ENCODE measurements around the gene ENDOU.

ENDOU gene

GRCh38 chr12:47772738-47773061 is 47.4 kb upstream of the ENDOU start:
- TF ChIP-seq REST (IDR thresholded peaks at IDR 0.05; ENCODE audit: insufficient read depth in 1 of 2, low read depth in 2 of 2, low read length in 2 of 2) (no peak), POLR2AphosphoS5 (IDR thresholded peaks at IDR 0.05; ENCODE audit: low read depth, low read length) (no peak), FOXP2 (optimal IDR thresholded peaks at IDR 0.05; ENCODE audit: borderline replicate concordance, extremely low read depth, extremely low read length, insufficient read depth) (no peak), SIN3A (IDR thresholded peaks at IDR 0.05; ENCODE audit: borderline replicate concordance, insufficient read depth, low read length) (no peak), TAF1 (IDR thresholded peaks at IDR 0.05; ENCODE audit: borderline replicate concordance, insufficient read depth, low read length) (no peak)

- TF ChIP-seq FOXP2 (optimal IDR thresholded peaks at IDR 0.05; ENCODE audit: borderline replicate concordance, extremely low read depth, extremely low read length, insufficient read depth): no peak
- TF ChIP-seq POLR2AphosphoS5 (IDR thresholded peaks at IDR 0.05; ENCODE audit: low read depth, low read length): no peak
- TF ChIP-seq SIN3A (IDR thresholded peaks at IDR 0.05; ENCODE audit: borderline replicate concordance, insufficient read depth, low read length): no peak
- no peak for TF ChIP-seq REST (IDR thresholded peaks at IDR 0.05; ENCODE audit: insufficient read depth in 1 of 2, low read depth in 2 of 2, low read length in 2 of 2)
- TF ChIP-seq TAF1 (IDR thresholded peaks at IDR 0.05; ENCODE audit: borderline replicate concordance, insufficient read depth, low read length): no peak
Observed at GRCh38 chr12:47772094-47772660, 46.9 kb upstream of the ENDOU start.

GRCh38 chr12:47771304-47771703 is 46.0 kb upstream of the ENDOU start:
- TF ChIP-seq SIN3A (IDR thresholded peaks at IDR 0.05; ENCODE audit: borderline replicate concordance, insufficient read depth, low read length) (no peak), POLR2AphosphoS5 (IDR thresholded peaks at IDR 0.05; ENCODE audit: low read depth, low read length) (no peak), REST (IDR thresholded peaks at IDR 0.05; ENCODE audit: insufficient read depth in 1 of 2, low read depth in 2 of 2, low read length in 2 of 2) (no peak)

GRCh38 chr12:47770086-47770726 is 44.9 kb upstream of the ENDOU start:
- TF ChIP-seq POLR2AphosphoS5 (IDR thresholded peaks at IDR 0.05; ENCODE audit: low read depth, low read length): no peak
- TF ChIP-seq TAF1 (IDR thresholded peaks at IDR 0.05; ENCODE audit: borderline replicate concordance, insufficient read depth, low read length): no peak
- TF ChIP-seq FOXP2 (optimal IDR thresholded peaks at IDR 0.05; ENCODE audit: borderline replicate concordance, extremely low read depth, extremely low read length, insufficient read depth): no peak
- no peak for TF ChIP-seq SIN3A (IDR thresholded peaks at IDR 0.05; ENCODE audit: borderline replicate concordance, insufficient read depth, low read length)
- TF ChIP-seq REST (IDR thresholded peaks at IDR 0.05; ENCODE audit: insufficient read depth in 1 of 2, low read depth in 2 of 2, low read length in 2 of 2): no peak

Data from PFSK-1 (cell line).